NCI-H2196 (cell line): ENCODE measurements around the gene P4HTM.

Experiments used
- DNase-seq: peaks from one replicate; lab custom pipeline; 2025; ENCODE audit not compliant: unreplicated experiment; lab: John Stamatoyannopoulos, UW

Gene P4HTM, protein sequence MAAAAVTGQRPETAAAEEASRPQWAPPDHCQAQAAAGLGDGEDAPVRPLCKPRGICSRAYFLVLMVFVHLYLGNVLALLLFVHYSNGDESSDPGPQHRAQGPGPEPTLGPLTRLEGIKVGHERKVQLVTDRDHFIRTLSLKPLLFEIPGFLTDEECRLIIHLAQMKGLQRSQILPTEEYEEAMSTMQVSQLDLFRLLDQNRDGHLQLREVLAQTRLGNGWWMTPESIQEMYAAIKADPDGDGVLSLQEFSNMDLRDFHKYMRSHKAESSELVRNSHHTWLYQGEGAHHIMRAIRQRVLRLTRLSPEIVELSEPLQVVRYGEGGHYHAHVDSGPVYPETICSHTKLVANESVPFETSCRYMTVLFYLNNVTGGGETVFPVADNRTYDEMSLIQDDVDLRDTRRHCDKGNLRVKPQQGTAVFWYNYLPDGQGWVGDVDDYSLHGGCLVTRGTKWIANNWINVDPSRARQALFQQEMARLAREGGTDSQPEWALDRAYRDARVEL

DNA sequence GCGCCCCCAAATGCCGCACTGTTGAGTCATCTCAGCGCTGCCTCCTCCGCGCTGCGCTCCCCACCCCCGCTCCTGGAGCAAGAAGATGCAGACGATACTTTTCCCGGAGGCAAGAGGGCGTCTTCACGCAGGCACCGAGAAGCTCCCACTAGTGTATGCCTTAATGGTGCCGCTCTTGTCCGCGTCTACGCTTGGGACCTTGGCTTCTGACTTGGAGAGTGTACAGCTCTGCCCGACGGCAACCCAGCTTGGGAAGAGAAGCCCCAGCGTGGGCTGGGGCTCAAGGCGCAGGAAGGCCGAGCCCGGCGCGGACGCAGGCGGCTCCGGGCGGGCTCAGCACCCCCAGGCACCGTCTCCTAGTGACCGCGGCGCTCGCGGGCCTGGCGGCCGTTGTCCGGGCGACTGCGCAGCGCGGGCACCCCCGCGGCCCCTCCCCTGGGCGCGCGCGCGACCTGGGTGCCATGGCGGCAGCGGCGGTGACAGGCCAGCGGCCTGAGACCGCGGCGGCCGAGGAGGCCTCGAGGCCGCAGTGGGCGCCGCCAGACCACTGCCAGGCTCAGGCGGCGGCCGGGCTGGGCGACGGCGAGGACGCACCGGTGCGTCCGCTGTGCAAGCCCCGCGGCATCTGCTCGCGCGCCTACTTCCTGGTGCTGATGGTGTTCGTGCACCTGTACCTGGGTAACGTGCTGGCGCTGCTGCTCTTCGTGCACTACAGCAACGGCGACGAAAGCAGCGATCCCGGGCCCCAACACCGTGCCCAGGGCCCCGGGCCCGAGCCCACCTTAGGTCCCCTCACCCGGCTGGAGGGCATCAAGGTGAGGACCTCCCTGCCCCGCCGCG is at the start of gene P4HTM:
P4HTM (plus strand) TSS at position 446 of the 840 bp plus-strand sequence; CDS start at position 462, 16 bp downstream.
- DNase-seq, result peak; percentile 54

DNA sequence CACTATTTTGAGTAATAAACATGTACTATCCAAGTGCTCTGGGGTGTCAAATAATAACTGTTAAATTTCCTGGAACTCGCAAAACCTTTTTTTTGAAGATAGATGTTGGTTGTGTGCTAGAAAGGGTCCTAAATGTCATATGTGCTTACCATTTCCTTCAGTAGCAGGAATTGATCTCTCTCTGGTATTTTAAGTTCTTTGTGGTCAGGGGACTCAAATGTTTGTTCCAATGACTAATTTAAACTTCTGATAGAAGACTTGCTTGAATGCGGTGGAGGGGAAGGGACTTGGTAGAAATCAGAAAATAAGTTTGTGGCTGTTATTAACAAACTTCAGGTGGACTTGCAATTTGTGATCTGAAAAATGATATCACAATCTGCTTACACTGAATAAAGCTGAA is 44.6 kb upstream of the P4HTM start:
- no peak for DNase-seq

DNA sequence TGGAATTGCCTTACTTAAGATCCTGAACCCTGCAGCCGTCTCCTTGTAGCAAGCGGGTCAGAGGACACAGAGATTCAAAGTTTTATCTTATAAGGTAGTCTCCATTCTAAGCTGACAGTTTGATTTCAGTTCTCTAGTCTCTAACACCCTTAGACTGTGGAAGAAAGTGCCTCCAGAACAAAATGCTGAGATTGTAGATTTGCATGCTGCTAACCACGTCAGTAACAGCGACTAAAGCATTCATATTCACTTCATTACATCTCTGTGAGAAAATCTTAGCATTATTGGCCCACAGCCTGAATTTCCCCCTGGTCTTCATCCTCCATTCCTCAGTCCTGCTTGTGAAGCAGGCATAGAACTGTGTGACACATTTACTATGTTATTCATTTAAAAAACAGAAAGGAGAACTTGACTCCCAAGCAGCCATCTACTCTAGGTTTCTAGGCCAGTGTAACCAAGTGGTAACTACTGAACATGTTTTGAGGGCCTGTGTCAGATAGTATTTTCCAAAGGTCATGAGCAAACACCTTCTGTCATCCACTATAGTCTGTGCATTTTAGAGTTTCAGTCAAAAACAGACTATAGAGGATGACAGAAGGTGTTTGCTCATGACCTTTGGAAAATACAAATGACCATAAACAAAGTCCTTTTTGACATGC is 44.0 kb upstream of the P4HTM start:
- DNase-seq, result no peak

DNA sequence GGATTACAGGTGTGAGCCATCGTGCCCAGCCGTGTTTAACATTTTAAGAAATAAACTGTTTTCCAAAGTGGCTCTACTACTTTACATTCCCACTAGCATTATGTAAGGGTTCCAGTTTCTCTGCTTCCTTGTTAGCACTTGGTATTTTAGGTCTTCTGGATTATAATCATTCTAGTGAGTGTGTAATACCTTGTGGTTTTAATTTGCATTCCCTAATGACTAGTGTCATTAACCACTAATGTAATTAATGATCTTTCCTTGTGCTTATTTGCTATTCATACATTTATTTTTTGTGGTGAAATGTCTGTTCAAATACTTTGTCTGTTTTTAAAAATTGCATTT is 40.7 kb upstream of the P4HTM start:
- DNase-seq, result no peak

DNA sequence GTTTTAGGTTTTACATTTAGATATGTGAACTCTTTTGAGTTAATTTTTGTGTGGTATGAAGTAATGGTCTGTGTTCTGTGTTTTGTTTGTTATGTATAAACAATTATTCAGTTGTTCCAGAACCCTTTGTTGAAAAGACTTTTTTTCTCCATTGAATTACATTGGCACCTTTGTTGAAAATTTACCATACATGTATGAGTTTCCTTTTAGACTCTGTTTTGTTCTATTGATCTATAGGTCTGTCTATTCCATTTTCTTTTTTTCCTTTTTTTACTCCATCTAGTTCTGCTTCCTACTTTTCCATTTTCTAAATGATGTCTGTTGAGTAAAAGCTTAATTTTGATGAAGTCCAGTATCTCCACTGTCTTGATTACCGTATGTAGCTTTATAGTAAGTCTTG is 40.0 kb upstream of the P4HTM start:
- DNase-seq, result no peak

DNA sequence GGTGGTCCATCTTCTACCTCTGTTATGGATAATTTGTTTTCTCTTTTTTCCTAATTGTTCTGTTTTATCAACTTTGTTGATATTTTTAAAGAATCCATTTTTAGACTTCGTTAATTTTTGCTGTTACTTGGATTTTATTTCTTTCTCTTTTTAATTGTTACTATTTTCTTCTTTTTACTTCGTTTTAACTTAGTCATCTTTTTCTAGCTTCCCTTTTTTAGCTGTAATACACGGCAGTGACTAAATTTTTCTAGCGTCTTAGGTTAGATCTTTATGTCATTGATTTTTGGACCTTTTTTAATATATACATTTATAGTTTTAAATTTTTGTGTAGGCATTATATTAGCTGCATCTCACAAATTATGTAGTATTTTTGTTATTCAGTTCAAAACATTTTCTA is 38.3 kb upstream of the P4HTM start:
- no peak for DNase-seq

DNA sequence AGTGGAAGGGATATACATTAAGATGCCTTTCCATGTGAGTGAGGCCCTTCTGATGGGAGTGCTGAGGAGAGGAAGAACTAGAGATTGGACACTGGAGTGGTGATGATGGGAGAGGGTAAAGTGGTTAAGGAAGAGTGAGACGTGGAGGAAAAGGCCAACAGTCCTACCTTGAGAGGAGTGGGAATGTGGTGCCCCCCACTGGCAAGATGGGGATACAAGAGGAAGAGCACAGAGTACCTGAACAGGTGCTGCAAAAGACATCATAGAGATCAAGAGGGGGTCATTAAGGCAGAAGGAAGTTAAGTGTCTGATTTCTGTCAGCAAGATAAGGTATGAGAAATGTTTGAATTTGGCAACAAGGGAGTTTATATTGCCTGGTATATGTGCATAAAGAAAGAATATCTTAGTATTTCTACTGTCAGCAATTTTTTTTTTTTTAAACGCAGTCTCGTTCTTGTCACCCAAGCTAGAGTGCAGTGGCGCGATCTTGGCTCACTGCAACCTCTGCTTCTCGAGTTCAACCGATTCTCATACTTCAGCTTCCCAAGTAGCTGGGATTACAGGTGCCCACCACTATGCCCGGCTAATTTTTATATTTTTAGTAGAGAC is 37.4 kb upstream of the P4HTM start:
- DNase-seq, result peak; percentile 1

DNA sequence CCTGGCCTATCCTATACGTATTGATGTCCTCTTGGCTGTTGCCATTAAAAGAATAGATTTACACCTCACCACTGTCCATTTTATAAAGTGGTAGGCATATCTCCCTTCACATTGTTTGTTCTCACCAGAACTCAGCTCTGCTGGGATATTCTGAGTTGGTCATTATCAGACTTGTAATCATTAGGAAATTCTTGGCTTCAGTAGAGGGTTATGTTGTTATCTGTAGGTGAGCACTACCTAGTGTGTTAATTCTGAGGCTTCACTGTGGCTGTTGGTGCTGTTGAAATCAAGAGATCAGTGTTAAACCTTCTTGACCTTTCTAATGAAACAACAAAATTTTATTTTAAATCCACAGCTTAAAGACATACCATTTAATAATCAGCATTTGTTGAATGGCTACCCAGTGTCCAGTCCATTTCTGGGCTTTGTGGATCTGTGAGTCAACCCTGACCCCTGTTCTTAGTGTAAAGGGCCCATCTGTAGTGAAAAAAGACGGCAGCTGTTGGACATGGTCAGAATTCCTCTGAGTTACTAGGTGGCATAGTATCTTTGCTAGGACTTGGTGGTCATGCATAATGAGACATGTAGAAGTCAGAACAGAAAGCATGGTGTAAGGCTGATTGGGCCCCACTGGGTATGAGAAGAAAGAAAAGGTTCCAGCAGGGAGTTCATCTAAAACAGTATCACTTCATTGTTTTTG is 32.9 kb upstream of the P4HTM start:
- no peak for DNase-seq

DNA sequence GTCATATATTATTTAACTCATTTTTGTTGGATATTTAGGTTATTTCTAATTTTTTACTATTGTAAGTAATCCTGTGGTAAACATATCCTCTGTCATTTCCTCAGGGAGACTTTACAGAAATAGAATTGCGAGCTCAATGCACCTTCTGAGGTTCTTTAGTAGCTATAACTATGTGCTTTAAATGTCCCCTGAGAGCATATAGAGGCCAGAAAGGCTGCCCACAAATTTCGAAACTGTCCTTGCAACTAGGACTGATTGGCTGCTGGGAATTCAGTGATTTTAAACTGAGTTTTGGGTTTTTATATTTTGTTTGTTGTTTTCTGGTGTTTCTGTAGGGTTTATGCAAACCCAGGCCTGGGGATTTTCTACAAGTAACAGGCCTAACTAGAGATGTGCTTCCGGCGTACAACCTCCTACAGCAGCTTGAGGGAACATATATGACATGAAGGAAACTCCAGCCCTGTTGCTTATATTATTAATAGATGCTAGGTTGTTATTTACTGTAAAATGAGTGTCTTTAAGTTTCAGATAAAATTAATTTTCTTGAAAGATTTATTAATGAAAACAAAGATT is 29.1 kb upstream of the P4HTM start:
- no peak for DNase-seq

DNA sequence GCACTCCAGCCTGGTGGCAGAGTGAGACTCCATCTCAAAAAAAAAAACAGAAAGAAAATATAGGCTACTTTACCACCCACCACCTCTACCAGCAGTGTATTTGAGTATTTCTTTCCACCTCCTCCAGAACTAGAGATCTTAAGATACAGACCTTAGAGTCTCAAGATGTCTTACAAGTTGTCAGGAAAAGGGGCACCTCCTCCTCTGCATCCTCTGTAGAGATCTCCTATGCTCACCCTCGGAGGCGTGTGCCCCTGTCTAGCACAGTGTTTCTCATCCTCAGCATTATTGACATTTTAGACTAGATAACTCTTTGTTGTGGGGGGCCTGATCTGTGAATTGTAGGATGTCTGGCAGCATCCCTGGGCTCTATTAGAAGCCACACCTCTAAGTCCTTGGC is 27.7 kb upstream of the P4HTM start:
- no peak for DNase-seq

DNA sequence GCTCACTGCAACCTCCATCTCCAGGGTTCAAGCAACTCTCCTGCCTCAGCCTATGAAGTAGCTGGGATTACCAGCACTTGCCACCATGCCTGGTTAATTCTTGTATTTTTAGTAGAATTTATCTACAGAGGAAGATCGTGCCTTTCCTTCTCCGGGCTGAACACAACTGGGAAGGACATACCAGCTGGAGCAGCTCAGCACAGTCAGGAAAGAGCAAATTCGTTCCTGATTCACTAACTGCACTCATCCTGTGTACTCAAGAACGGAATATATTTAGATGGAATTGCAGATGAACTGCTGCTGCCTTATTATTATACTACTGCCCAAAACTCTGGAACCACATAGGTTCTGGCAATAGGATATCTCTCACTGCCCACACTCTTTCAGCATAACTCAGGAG is 27.1 kb upstream of the P4HTM start:
- DNase-seq, result no peak

DNA sequence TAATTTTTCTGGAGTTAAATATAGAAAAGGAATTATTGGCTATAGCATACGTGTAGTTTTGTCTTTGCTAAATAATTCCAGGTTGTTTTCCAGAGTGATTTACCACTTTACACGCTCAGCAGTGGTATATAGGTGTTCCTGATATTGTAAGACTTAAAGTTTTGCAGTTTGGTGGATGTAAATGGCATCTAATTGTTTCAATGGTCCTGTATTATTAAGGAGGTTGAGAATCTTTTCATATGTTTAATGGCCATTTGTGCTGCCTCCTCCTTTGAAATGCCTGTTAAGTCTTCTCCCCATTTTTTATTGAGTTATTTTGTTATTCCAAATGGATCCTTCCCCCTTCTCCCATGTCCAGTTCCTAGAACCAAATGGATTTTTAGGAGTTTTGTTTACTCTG is 26.4 kb upstream of the P4HTM start:
- no peak for DNase-seq

DNA sequence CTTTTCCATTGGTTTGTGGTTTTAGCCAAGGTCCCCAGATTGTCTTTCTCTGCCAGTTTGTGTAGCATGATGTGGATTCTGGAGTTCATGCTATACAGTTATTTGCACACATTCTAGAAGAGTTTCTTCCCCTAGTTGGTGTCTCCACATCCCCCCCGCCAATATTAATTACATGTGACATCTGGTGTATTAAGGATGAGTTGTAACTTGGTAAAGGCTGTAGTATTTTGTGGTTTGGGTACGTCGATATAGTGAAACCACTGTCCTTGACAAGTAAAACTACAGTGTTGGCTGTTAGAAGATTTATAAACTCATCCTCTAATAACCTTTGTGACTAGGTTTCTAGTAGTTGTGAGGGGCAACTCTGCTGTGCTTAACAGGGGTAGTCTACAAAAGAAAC is 23.7 kb upstream of the P4HTM start:
- DNase-seq, result no peak

DNA sequence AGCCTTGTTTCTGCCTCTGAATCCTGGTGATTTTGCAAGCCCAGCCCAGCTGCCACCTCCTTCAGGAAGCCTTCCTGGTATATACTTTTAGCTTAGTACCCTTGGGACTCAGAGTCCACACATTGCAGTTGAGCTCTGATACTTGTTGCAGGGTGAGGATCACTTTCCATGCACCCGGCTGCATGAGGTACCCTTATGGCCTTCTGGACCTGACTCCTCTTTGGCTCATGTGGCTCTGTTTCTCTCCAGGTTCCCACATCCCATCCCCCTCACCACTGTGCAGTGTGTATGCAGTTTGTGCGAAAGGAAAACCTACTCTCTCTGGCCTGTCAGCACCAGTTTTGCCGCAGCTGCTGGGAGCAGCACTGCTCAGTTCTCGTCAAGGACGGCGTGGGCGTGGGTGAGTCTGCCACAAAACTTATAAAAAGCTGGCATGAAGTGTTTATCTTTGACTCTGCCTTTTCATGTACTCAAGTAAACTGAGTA is 23.1 kb upstream of the P4HTM start:
- no peak for DNase-seq

DNA sequence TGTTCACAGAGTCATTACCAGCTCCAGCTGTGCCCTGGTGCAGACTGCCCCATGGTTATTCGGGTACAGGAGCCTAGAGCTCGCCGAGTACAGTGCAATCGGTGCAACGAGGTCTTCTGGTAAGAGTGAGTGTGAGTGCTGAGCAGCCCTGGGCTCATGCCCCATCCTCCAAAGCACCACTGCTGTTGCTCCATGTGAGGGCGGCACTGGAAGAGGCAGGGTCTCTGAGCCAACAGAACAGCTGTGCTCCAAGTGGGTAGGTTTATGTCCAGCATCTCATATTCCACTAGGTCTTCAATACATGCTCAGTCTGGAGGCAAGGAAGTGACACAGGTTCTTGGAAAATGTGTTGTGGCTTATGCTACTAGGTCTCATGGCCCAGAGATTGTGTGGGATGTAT is 19.5 kb upstream of the P4HTM start:
- DNase-seq, result no peak

DNA sequence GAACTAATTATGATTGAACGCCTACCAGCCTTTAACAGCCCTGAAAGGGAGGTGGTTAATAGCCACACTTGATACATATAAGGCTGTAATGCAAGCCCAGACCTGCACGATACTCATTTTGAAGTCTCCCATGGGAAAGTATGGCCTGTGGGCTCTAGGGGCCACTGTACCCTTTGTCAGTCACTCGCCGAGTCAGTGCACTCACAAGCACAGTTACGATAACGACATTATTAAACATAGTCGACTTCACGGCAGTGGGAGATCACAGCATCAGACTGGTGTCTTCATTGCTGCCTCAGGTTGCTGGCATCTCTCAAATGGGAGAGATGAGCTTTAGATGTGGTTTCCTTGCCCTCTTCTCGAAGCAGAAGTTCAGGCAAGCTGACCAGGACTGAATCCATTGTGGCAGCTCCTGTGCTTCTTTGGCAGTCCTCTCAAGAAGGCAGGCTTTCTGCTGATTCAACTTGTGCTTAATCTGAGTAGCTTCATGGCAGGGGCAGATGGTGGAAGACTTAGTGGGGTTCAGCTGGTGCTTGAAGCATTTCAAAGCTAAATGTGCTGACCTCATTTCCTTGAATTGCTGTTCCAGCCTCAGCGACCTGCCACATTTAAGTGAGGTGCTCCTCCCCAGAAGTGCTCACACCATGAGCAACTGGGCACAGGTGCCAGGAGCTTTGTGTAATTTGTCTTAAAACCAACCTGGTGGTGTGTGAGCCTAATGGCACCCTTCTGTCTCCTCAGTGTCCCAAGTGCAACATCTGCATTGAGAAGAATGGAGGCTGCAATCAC is 15.8 kb upstream of the P4HTM start:
- DNase-seq, result no peak

DNA sequence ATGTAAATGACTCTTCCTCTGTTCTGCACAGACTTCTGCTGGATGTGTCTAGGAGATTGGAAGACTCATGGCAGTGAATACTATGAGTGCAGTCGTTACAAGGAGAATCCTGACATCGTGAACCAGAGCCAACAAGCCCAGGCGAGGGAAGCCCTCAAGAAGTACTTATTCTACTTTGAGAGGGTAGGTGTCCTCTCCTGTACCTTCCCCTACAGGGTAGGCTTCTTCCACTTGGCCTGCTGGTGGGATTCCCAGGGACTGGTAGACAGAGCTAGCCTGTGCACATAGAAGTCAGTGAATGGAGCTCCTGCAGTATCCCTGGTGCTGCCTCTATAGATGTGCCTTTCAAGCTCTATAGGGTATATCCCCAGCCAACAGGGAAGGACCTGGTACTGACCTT is 10.6 kb upstream of the P4HTM start:
- DNase-seq, result no peak

DNA sequence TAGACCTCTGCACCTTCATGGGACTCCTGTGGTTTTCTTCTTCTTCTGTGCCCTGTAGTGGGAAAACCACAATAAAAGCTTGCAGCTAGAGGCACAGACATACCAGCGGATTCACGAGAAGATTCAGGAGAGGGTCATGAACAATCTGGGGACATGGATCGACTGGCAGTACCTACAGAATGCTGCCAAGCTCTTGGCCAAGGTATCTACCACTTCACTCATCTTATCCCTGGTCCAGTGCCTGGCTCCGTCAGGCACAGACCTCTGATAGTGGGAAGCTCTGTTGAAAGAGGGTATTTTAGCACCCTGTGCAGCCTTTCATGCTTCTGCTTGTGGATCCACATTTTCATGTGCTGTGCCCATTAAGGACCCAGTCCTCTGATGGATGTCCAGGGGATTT is 9.7 kb upstream of the P4HTM start:
- DNase-seq, result no peak

DNA sequence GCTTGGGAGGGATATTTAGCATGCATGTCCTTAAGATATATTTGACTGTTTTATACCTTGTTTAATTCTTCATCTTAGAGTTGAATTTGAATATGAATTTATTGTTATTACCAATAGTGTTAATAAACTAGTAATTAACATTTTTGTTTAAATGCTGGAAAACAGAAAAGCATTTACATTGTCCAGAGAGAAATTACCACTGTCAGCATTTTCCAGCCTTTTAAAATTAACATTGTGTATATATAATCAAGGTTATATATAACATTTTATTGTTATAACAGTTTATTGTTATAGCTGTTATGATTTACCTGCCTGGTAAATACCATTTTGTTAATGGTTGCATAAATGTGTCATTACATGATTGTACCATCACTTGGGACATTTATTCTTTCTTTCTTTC is 8.0 kb upstream of the P4HTM start:
- no peak for DNase-seq
